GM18520 (cell line): ENCODE results near the gene CSF2.

ENCODE experiments used
- ATAC-seq: cut with Tn5 transposase; IDR thresholded peaks from one replicate; pipeline ENCODE4 v1.9.1; 2021; ENCODE audit not compliant: unreplicated experiment

CSF2 gene

GRCh38 chr5:132054697-132055440, 18.7 kb upstream of the CSF2 start:
- ATAC-seq, result no peak

GRCh38 chr5:132055441-132055807, 18.2 kb upstream of the CSF2 start:
- ATAC-seq, result no peak

- no peak for ATAC-seq
Measured at GRCh38 chr5:132055808-132056609, 17.6 kb upstream of the CSF2 start.

GRCh38 chr5:132056610-132057497, 16.7 kb upstream of the CSF2 start:
- no peak for ATAC-seq

GRCh38 chr5:132057498-132058255, 15.9 kb upstream of the CSF2 start:
- no peak for ATAC-seq

- ATAC-seq, result no peak
Measured at GRCh38 chr5:132058646-132059042, 14.9 kb upstream of the CSF2 start.

GRCh38 chr5:132059043-132059695, 14.4 kb upstream of the CSF2 start:
- no peak for ATAC-seq

GRCh38 chr5:132059696-132060500, 13.7 kb upstream of the CSF2 start:
- no peak for ATAC-seq

- no peak for ATAC-seq
Measured at GRCh38 chr5:132060501-132061161, 13.0 kb upstream of the CSF2 start, which contains the start of gene IL3. IL3 (plus strand) TSS chr5:132060655; CDS start chr5:132060707, 52 bp downstream.

- no peak for ATAC-seq
Measured at GRCh38 chr5:132063090-132063911, 10.3 kb upstream of the CSF2 start.

- no peak for ATAC-seq
Measured at GRCh38 chr5:132064140-132064539, 9.4 kb upstream of the CSF2 start.

GRCh38 chr5:132064738-132065331, 8.8 kb upstream of the CSF2 start:
- peak; percentile 39 for ATAC-seq

- ATAC-seq, result no peak
Measured at GRCh38 chr5:132065351-132065937, 8.1 kb upstream of the CSF2 start.

- no peak for ATAC-seq
Measured at GRCh38 chr5:132065951-132066701, 7.5 kb upstream of the CSF2 start.

- ATAC-seq, result no peak
Measured at GRCh38 chr5:132066871-132067270, 6.7 kb upstream of the CSF2 start.

- no peak for ATAC-seq
Measured at GRCh38 chr5:132067451-132067850, 6.1 kb upstream of the CSF2 start.
